Left lung (tissue), 10 donors: ENCODE data around the gene SLC39A8. TPM values are rescaled to one million over a fixed set of nuclear protein-coding genes. Genes with fewer than 3 reads are reported as not detected.

Experiments
- ATAC-seq: fragments of 200-7000 bp; cut with Tn5 transposase; one replicate; pipeline ENCODE4 v1.9.1; 2020; ENCODE audit warnings: moderate library complexity
- DNase-seq, 4 donors: peaks; one replicate each; pipeline ENCODE4 v3.0.0-alpha.2; 2013 to 2020
- H3K27ac ChIP-seq, 2 donors: fragments of 200-600 bp; sonication (generic) in 1 of 2; one replicate each; pipeline versions ENCODE4 v1.5.0 to v1.8.0; 2020 to 2021
- H3K27me3 ChIP-seq, 2 donors: fragments of 200-600 bp; sonication (generic) in 1 of 2; one replicate each; pipeline versions ENCODE4 v1.5.0 to v1.8.0; 2020 to 2021
- H3K36me3 ChIP-seq, 2 donors: fragments of 200-600 bp; sonication (generic) in 1 of 2; one replicate each; pipeline versions ENCODE4 v1.5.0 to v1.8.0; 2020 to 2021
- H3K4me1 ChIP-seq, 2 donors: fragments of 200-600 bp; one replicate each; pipeline ENCODE4 v1.8.0; 2021
- H3K4me3 ChIP-seq, 2 donors: fragments of 200-600 bp; sonication (generic) in 1 of 2; one replicate each; pipeline versions ENCODE4 v1.5.0 to v1.8.0; 2020 to 2021; ENCODE audit warnings: mild to moderate bottlenecking in 1 of 2
- H3K9me3 ChIP-seq, 2 donors: fragments of 200-600 bp; sonication (generic) in 1 of 2; one replicate each; pipeline versions ENCODE4 v1.5.0 to v1.8.0; 2020 to 2021
- CTCF ChIP-seq, 2 donors: fragments of 200-600 bp; sonication (generic) in 1 of 2; IDR thresholded peaks; one replicate each; pipeline versions ENCODE4 v1.5.0 to v1.8.0; 2021; ENCODE audit warnings: antibody characterized with exemption in 2 of 2
- intact Hi-C, 2 donors: fragments of 100-400 bp; cut with DNase I; formaldehyde crosslinking; loops; one replicate each; pipeline versions ENCODE4 v1.11.2 to v1.14.2; 2022
- polyA plus RNA-seq, 6 donors: library from polyadenylated mRNA; unstranded; fragments of 120-200 nt; gene quantifications; one replicate each; pipeline ENCODE4 v1.2.1, GENCODE V29; 2013; ENCODE audit not compliant: insufficient read length in 6 of 6
- total RNA-seq, 2 donors: library from RNA; stranded (reverse); fragmentation: NEBNext Ultra II Directional; extraction: Animal tissue kit (Norgen Biotek cat#: 25700); gene quantifications; one replicate each; pipeline ENCODE4 v1.2.1, GENCODE V29; 2021
- donor health status: DM: no; HTN: yes; CAD: no.
- donor health status: DM: no; HTN: no; CAD: no.

SLC39A8 gene
- total and polyA plus RNA-seq, 8 donors: 4.5 to 318 (median 7.1) TPM

DNA sequence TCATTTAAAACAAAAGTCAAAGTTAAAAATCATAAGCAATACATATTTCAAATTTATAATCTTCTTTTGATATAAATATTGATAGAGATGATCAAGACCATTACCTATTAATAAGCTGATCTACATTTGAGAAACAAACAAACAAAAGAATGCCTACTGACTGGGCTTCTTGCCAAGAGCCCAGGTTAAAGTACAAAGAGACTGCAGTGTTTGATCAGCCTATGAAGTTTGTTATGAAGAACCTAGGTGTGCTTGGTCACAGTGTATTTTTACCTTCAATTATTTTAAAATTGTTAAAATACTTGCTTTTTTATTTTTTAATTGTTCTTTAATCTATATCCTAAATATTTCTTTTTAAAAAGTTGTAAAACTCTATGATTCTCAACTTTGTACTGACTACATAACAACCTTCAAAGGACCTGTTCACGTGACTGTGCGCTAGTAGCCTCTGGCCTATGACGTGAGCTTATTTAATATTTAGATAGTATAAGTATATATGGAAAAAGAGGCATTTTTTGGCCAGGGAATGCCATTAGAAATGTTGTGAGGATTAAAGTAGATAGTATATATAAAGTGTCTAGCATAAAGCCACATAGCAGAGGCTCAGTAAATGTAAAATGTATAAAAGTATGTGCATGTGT lies 11.4 kb upstream of the SLC39A8 start:
- Histone ChIP-seq H3K27me3 (no peaks in the 10 kb centered on the region), H3K4me1 (no peaks in the 10 kb centered on the region), H3K4me3 (no peak overlapping the region), H3K27ac (no peak overlapping the region), H3K9me3 (no peaks in the 10 kb centered on the region), H3K36me3 (no peaks in the 10 kb centered on the region)
- intact Hi-C loops: no loop called here
- no peak for TF ChIP-seq CTCF (IDR thresholded peaks at IDR 0.05)
- DNase-seq (no peak), ATAC-seq (no peak)

GRCh38 chr4:102355748-102356147 lies 10.5 kb upstream of the SLC39A8 start:
- no peak overlapping the region for H3K4me3 ChIP-seq
- DNase-seq (no peak), ATAC-seq (no peak)
- H3K36me3 ChIP-seq: no peaks in the 10 kb centered on the region
- no peaks in the 10 kb centered on the region for H3K27me3 ChIP-seq
- intact Hi-C loops: no loop called here
- H3K27ac ChIP-seq: no peak overlapping the region
- no peak for TF ChIP-seq CTCF (IDR thresholded peaks at IDR 0.05)
- H3K4me1 ChIP-seq: no peaks in the 10 kb centered on the region
- H3K9me3 ChIP-seq: no peaks in the 10 kb centered on the region

DNA sequence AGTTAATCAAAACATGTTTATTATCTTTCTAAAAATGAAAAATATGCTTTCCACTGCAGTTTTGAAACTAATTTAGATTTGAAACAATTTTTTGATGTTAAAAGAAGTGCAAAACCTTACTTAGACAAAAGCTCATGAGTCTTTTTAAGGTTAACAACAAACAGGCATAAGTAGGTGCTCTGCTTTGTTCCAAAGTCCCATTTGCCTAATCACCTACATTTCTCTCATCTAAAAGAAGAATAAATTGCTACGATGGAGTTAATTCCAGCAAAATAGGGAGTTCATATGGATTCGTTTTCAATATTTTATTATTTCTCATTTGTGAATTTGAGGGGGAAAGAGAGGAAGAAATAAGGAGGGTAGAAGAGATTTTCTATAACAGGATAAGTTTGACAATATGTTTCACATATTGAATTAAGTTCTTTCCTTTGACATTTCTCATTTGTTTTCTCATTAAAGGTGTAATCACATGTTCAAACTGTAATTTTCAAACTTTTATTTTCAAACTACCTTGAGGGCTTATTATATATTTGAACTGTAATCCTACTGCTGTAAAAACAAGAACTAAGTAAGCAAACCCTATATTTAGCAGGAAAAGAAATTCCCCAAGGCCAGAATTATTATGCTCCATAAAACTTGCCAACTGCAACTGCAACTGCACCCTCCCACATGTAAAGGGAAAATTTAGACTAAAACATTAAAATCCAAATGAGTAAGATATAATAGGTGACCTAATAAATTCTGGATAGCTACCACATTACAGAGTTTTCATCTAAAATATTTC lies 9.6 kb upstream of the SLC39A8 start:
- Histone ChIP-seq H3K27me3 (no peaks in the 10 kb centered on the region), H3K36me3 (no peaks in the 10 kb centered on the region), H3K4me3 (no peak overlapping the region), H3K9me3 (no peaks in the 10 kb centered on the region), H3K4me1 (no peaks in the 10 kb centered on the region), H3K27ac (no peak overlapping the region)
- ATAC-seq (no peak), DNase-seq (no peak)
- intact Hi-C loops: no loop called here
- no peak for TF ChIP-seq CTCF (IDR thresholded peaks at IDR 0.05)

- ATAC-seq: peak; percentile 88
- H3K36me3 ChIP-seq: no peaks in the 10 kb centered on the region
- H3K27me3 ChIP-seq: no peaks in the 10 kb centered on the region
- TF ChIP-seq CTCF (IDR thresholded peaks at IDR 0.05): no peak
- peak overlapping the region in 1 of 2 donors; percentile 13 for H3K27ac ChIP-seq
- H3K9me3 ChIP-seq: no peaks in the 10 kb centered on the region
- intact Hi-C loops: no loop called here
- DNase-seq: no peak
- H3K4me1 ChIP-seq: no peaks in the 10 kb centered on the region
- H3K4me3 ChIP-seq: no peak overlapping the region
Observed at GRCh38 chr4:102352781-102353180, 7.5 kb upstream of the SLC39A8 start.

DNA sequence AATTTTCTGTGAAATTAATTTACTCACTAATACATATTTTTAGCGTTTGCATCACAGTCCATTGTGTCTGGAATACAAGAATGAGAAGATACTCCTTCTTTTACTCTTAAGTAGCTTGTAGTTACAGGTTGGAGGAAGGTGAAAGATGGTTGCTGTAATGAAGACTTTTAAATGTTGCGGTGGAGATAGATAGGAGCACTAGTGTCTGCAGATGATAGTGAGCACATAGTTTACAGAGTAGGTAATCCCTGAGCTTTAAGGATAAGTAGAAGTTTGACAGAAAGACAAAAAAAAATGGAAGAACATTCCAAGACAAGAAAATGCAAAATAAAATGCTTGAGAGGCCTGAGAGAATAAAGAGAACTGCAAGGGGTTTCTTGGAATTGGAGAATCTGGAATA lies 5.4 kb upstream of the SLC39A8 start:
- intact Hi-C loops: no loop called here

More for the DNA sequence above, 5.4 kb upstream of the SLC39A8 start:
- no peak for ATAC-seq
- H3K36me3 ChIP-seq: no peaks in the 10 kb centered on the region
- TF ChIP-seq CTCF (IDR thresholded peaks at IDR 0.05): no peak
- H3K9me3 ChIP-seq: no peaks in the 10 kb centered on the region
- DNase-seq: no peak
- peaks cover 0 to 7% of the 10 kb centered on the region in 2 donors for H3K4me1 ChIP-seq
- no peak overlapping the region for H3K27ac ChIP-seq
- H3K4me3 ChIP-seq: no peak overlapping the region
- no peaks in the 10 kb centered on the region for H3K27me3 ChIP-seq
